ENCODE data around the gene TRPM3. TPM values are rescaled to one million over a fixed set of nuclear protein-coding genes. Genes with fewer than 3 reads are reported as not detected.

Gene TRPM3
- total and polyA plus RNA-seq, 9 of the 15 experiments (the other 6 are each of a cell fraction or from before 2014, with no cell fraction given) = 0.04 TPM; not detected in 8

DNA sequence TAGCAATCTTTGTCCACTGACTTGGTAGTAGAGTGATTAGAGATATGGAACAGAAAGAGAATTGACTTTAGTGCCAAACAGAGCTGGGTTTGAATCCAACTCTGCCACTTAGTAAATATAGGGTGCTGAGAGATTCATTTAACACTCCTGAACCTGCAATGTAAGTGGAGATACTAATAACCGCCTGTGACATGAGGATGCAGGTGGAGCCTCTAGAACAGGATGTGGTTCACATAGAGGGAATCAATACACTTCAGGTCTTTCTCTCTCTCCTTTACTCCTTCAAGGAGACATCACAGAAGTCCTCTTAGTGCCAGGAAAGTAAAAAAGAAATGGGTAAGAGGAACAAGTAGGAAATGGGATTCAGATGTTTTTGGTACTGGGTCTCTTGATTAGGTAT, 49.8 kb downstream of the TRPM3 start (continued):
- no peak for TF ChIP-seq NONO (IDR thresholded peaks at IDR 0.05; ENCODE audit: low read depth in 2 of 2, low read length in 1 of 2)

DNA sequence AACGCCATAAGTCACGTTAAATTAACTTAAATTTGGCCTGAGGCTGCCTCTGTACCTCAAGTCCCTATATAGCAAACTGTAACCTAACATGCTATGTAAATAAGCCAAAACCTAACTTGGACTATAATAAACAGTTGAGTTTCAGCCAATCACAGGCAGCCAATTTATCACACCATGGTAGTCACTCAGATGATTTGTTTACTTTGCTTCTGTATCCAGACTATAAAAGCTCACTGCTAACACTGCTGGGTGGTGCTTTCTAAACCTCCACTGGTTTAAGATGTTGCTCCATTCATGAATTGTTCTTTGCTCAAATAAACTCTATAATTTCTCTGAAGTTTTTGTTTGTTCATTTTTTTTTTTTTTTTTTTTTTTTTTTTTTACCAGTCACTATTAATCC, 62.8 kb downstream of the TRPM3 start:
- FAIRE-seq (no peak), ATAC-seq (no peak), DNase-seq (ENCODE audit: extremely low read depth in 1 of 4, low spot score in 3 of 4) (peak in 1 of 4 experiments; percentile 4)
- intact Hi-C loops (cut with micrococcal nuclease) (no loop called here), in situ Hi-C loops (cut with MboI) (no loop called here)
- TF ChIP-seq CSDE1 (IDR thresholded peaks at IDR 0.05) (no peak), SMARCB1 (IDR thresholded peaks at IDR 0.05; ENCODE audit: insufficient read length, low read depth) (no peak), ZNF311 (CRISPR knock-in tag; IDR thresholded peaks at IDR 0.05) (no peak), TCF3 (CRISPR knock-in tag; IDR thresholded peaks at IDR 0.05) (no peak), WHSC1 (IDR thresholded peaks at IDR 0.05; ENCODE audit: low read length) (no peak), KHSRP (IDR thresholded peaks at IDR 0.05) (no peak), PHF8 (IDR thresholded peaks at IDR 0.05; ENCODE audit: borderline replicate concordance, low read length) (no peak)
- Histone ChIP-seq H4K20me1 (replicated peaks; ENCODE audit: control insufficient read depth, insufficient read depth, low read length) (no peaks in the 10 kb centered on the region), H3K4me1 (replicated peaks in 1 of 2; ENCODE audit: control insufficient read depth in 2 of 2, insufficient read depth in 2 of 2, low read length in 2 of 2) (no peaks in the 10 kb centered on the region), H3K9me3 (replicated peaks; ENCODE audit: control insufficient read depth, insufficient read depth, low read depth, low read length) (no peaks in the 10 kb centered on the region), H3K4me3 (no peak overlapping the region), H2AFZ (ENCODE audit: low read depth, low read length) (no peak overlapping the region), H3K9me1 (ENCODE audit: control insufficient read depth, insufficient read depth, low read length) (no peaks in the 10 kb centered on the region), H3K79me2 (ENCODE audit: control insufficient read depth, insufficient read depth, low read length) (no peaks in the 10 kb centered on the region), H3K9ac (ENCODE audit: insufficient read depth in 1 of 2, low read depth in 2 of 2, low read length in 2 of 2) (no peak overlapping the region), H3K4me2 (ENCODE audit: insufficient read depth, low read length) (no peak overlapping the region), H3K27me3 (ENCODE audit: control insufficient read depth in 2 of 2, insufficient read depth in 2 of 2, low read length in 2 of 2) (no peaks in the 10 kb centered on the region), H3K27ac (ENCODE audit: extremely low read depth, low read depth, low read length) (no peak overlapping the region), H3K36me3 (ENCODE audit: control insufficient read depth, insufficient read depth, low read length) (no peaks in the 10 kb centered on the region)
- ChIA-PET CTCF (ENCODE audit: low intra/inter-chr PET ratio) (no interaction called here), POLR2A (no interaction called here)
- WGBS (ENCODE audit: insufficient coverage, low coverage, missing lambda C conversion rate) = 0% methylated on average over 2 of the region's 2 CpGs
- no TSS peak for BruUV-seq (replicated peaks)

All from K562 (cell line).